Esophagus muscularis mucosa (tissue), 4 donors: ENCODE results near the gene STARD13. TPM values are rescaled to one million over a fixed set of nuclear protein-coding genes. Genes with fewer than 3 reads are reported as not detected.

Experiments
- DNase-seq: peaks from one replicate; pipeline ENCODE4 v3.0.0-alpha.2; 2017; ENCODE audit errors: extremely low spot score
- H3K27ac ChIP-seq, 4 donors: fragments of 200-600 bp; sonication (generic); replicated peaks in 1 of 4; 1 replicate in 3 of 4; 2 replicates in 1 of 4; pipeline ENCODE4 v1.5.1; 2016 to 2019; ENCODE audit warnings: mild to moderate bottlenecking in 1 of 4
- H3K27me3 ChIP-seq, 4 donors: fragments of 200-600 bp; sonication (generic); one replicate each; pipeline versions ENCODE4 v1.5.1 to v1.6.0; 2016 to 2019
- H3K36me3 ChIP-seq, 4 donors: fragments of 200-600 bp; sonication (generic); one replicate each; pipeline ENCODE4 v1.5.1; 2016 to 2019
- H3K4me1 ChIP-seq, 4 donors: fragments of 200-600 bp; sonication (generic); one replicate each; pipeline ENCODE4 v1.5.1; 2016 to 2019
- H3K4me3 ChIP-seq, 4 donors: fragments of 200-600 bp; sonication (generic); 1 replicate in 2 of 4; 2 replicates in 2 of 4; pipeline ENCODE4 v1.5.1; 2016 to 2019; ENCODE audit warnings: mild to moderate bottlenecking in 4 of 4, moderate library complexity in 1 of 4
- H3K9me3 ChIP-seq, 4 donors: fragments of 200-600 bp; sonication (generic); 1 replicate in 3 of 4; 2 replicates in 1 of 4; pipeline ENCODE4 v1.5.1; 2016 to 2019
- EP300 ChIP-seq: sonication (generic); formaldehyde crosslinking; IDR thresholded peaks from one replicate; pipeline ENCODE4 v1.6.1; 2017; ENCODE audit warnings: antibody characterized with exemption
- POLR2A ChIP-seq: fragments of 450-650 bp; IDR thresholded peaks from one replicate; pipeline ENCODE4 v1.6.1; 2017; ENCODE audit warnings: antibody characterized with exemption, moderate library complexity, mild to moderate bottlenecking, low read depth
- POLR2AphosphoS5 ChIP-seq, 2 donors: sonication (generic); formaldehyde crosslinking; IDR thresholded peaks; one replicate each; pipeline ENCODE4 v1.6.1; 2017; ENCODE audit warnings: antibody characterized with exemption in 2 of 2
- WGBS: methylation state at CpG from one replicate; pipeline ENCODE4 v1.1.5; 2018; 5-methylcytosine and 5-hydroxymethylcytosine counted together
- intact Hi-C: fragments of 100-400 bp; cut with DNase I; formaldehyde crosslinking; loops from one replicate; pipeline ENCODE4 v1.15.1; 2023
- total RNA-seq, 4 donors: library from RNA; depleted of rRNA; stranded (reverse); fragments of >200 nt; gene quantifications; one replicate each; pipeline versions ENCODE4 v1.1.0 to v1.2.1, GENCODE V29; 2016
- TF ChIP-seq, protein P1 (sequence below), 3 experiments: fragments of 200-600 bp in 2 of 3; fragments of 450-650 bp in 1 of 3; sonication (generic) in 2 of 3; IDR thresholded peaks; one replicate each; pipeline ENCODE4 v1.5.1; 2017 to 2019; ENCODE audit warnings: antibody characterized with exemption in 3 of 3, mild to moderate bottlenecking in 2 of 3, moderate library complexity in 1 of 3

Gene STARD13
- total RNA-seq, 4 donors from 2014 or later, result 44.9 to 59.2 (median 56.2) TPM

DNA sequence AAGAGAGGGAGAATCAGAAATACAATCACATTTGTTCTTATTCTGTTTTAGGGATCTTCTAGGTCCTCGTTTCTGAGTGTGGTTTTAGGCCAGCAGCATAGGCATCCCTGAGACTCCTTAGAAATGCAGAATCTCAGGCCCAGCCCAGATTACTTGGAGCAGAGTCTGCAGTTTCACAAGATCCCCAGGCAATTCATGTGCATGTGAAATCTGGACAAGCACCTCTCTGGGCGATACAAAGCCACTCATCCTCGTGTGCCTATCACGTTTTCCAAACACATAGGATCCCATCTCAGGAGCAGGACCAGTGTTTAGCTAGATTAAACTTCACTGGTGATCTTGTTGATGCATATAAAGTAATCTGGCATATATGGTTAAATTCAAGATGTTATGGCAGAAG, 182.1 kb downstream of the STARD13 start:
- intact Hi-C loops, result no loop called here
- H3K36me3 ChIP-seq, result peaks cover 9 to 54% (median 35%) of the 10 kb centered on the region in 4 donors
- WGBS, result 86% methylated on average over 4 of the region's 4 CpGs

DNA sequence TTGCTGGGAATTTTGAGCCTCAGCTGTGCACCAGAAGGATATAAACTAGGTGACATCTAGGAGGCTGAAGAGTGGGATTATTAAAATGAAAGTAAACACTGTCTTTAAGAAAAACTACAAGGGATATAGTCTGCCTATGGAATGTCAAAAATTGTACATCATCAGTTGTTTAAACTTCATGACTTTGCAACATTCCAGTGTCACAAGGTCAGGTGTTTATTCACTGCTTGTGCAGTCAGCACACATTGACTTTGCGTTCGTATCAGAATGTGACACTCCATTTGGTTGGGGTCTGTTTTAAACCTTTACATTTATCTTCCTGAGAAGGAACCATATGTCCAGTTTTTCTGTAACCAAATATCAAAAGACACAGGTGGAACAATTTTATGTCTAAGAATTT, 183.7 kb downstream of the STARD13 start:
- no peaks in the 10 kb centered on the region for H3K27me3 ChIP-seq
- WGBS, result 75% methylated on average over 2 of the region's 2 CpGs
- DNase-seq, result no peak
- TF ChIP-seq POLR2A (no peak), POLR2AphosphoS5 (IDR thresholded peaks at IDR 0.05) (no peak), EP300 (no peak)
- TF ChIP-seq, protein P1, sequence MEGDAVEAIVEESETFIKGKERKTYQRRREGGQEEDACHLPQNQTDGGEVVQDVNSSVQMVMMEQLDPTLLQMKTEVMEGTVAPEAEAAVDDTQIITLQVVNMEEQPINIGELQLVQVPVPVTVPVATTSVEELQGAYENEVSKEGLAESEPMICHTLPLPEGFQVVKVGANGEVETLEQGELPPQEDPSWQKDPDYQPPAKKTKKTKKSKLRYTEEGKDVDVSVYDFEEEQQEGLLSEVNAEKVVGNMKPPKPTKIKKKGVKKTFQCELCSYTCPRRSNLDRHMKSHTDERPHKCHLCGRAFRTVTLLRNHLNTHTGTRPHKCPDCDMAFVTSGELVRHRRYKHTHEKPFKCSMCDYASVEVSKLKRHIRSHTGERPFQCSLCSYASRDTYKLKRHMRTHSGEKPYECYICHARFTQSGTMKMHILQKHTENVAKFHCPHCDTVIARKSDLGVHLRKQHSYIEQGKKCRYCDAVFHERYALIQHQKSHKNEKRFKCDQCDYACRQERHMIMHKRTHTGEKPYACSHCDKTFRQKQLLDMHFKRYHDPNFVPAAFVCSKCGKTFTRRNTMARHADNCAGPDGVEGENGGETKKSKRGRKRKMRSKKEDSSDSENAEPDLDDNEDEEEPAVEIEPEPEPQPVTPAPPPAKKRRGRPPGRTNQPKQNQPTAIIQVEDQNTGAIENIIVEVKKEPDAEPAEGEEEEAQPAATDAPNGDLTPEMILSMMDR (IDR thresholded peaks at IDR 0.05), result no peak
- H3K36me3 ChIP-seq, result peaks cover 9 to 38% (median 27%) of the 10 kb centered on the region in 4 donors
- peaks cover under 1 to 17% (median 16%) of the 10 kb centered on the region in 4 donors for H3K4me1 ChIP-seq
- intact Hi-C loops, result no loop called here
- H3K4me3 ChIP-seq, result no peak overlapping the region
- no peak overlapping the region for H3K27ac ChIP-seq
- peaks cover 0 to 12% (median 4%) of the 10 kb centered on the region in 4 donors for H3K9me3 ChIP-seq

More for the DNA sequence above, 182.1 kb downstream of the STARD13 start:
- DNase-seq, result peak; percentile 72
- Histone ChIP-seq H3K4me3 (no peak overlapping the region), H3K27ac (no peak overlapping the region), H3K9me3 (peaks cover 0 to 4% (median under 1%) of the 10 kb centered on the region in 4 donors), H3K4me1 (peaks cover 14 to 33% (median 33%) of the 10 kb centered on the region in 4 donors), H3K27me3 (no peaks in the 10 kb centered on the region)
- TF ChIP-seq EP300 (no peak), POLR2AphosphoS5 (IDR thresholded peaks at IDR 0.05) (no peak), POLR2A (no peak)
- TF ChIP-seq, protein P1 (IDR thresholded peaks at IDR 0.05), result no peak

DNA sequence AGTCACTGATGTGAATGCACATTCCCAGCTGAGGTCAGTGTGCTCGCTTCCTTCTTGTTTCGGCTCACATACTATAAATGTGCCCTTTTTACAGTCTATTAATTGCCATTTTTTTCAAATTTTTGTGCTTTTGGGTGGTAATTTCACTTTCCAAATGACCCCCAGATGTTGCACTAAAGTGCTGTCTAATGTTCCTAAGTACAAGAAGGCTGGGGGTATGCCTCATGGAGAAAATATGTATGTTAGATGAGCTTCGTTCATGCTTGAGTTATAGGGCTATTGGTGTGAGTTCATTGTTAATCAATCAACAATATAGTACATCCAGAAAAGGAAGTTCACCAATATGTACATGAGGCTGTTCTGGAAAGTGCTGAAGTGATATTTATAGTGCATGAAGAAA, 184.7 kb downstream of the STARD13 start:
- no peak overlapping the region for H3K4me3 ChIP-seq
- TF ChIP-seq POLR2AphosphoS5 (IDR thresholded peaks at IDR 0.05) (no peak), EP300 (no peak), POLR2A (no peak)
- TF ChIP-seq, protein P1 (IDR thresholded peaks at IDR 0.05), result no peak
- 90% methylated on average over 3 of the region's 3 CpGs for WGBS
- H3K9me3 ChIP-seq, result peaks cover 0 to 12% (median 4%) of the 10 kb centered on the region in 4 donors
- no peak overlapping the region for H3K27ac ChIP-seq
- H3K4me1 ChIP-seq, result peaks cover 0 to 8% (median 7%) of the 10 kb centered on the region in 4 donors
- H3K36me3 ChIP-seq, result peaks cover 2 to 29% (median 18%) of the 10 kb centered on the region in 4 donors
- DNase-seq, result no peak
- intact Hi-C loops, result no loop called here
- H3K27me3 ChIP-seq, result no peaks in the 10 kb centered on the region

DNA sequence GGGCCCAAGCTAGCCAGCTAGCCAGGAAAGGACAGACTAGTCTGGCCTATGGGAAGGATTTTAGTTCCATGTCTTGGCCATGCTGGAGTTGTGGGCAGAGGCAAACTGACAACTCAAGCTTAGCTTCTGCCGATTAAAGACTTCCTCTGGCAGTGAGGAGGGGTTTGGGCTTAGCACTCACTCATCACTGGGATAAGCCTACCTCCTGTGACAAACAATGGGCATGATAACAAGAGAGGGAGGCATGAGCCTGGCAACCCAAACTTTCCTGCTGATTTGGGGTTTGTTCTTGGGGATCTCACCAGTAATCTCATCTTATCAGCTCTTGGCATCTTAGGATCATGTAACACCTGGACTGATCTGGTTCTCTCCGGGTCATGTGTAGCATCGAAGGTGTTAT, 185.7 kb downstream of the STARD13 start:
- DNase-seq, result peak; percentile 53
- WGBS, result 68% methylated on average over 3 of the region's 3 CpGs
- TF ChIP-seq POLR2A (no peak), EP300 (no peak), POLR2AphosphoS5 (IDR thresholded peaks at IDR 0.05) (no peak)
- TF ChIP-seq, protein P1 (IDR thresholded peaks at IDR 0.05), result no peak
- intact Hi-C loops, result no loop called here
- no peaks in the 10 kb centered on the region for H3K4me1 ChIP-seq
- H3K9me3 ChIP-seq, result peaks cover 0 to 12% (median 4%) of the 10 kb centered on the region in 4 donors
- no peaks in the 10 kb centered on the region for H3K27me3 ChIP-seq
- no peak overlapping the region for H3K4me3 ChIP-seq
- H3K27ac ChIP-seq, result no peak overlapping the region
- peaks cover 0 to 18% (median 8%) of the 10 kb centered on the region in 4 donors for H3K36me3 ChIP-seq
